Measurements from ENCODE around the gene TCF7L1.
"Not testable (repeated sequence)": the region's sequence is repeated elsewhere in the genome, so short reads cannot be mapped to it uniquely, and the experiment has no call there.

The TCF7L1 gene, protein sequence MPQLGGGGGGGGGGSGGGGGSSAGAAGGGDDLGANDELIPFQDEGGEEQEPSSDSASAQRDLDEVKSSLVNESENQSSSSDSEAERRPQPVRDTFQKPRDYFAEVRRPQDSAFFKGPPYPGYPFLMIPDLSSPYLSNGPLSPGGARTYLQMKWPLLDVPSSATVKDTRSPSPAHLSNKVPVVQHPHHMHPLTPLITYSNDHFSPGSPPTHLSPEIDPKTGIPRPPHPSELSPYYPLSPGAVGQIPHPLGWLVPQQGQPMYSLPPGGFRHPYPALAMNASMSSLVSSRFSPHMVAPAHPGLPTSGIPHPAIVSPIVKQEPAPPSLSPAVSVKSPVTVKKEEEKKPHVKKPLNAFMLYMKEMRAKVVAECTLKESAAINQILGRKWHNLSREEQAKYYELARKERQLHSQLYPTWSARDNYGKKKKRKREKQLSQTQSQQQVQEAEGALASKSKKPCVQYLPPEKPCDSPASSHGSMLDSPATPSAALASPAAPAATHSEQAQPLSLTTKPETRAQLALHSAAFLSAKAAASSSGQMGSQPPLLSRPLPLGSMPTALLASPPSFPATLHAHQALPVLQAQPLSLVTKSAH

GRCh38 chr2:85132834-85133637 is at the start of gene TCF7L1:
Gene TCF7L1 (plus strand): TSS chr2:85133392. CDS start chr2:85133685, 293 bp downstream.
- peak; percentile 94 for DNase-seq (ENCODE audit: insufficient read length, low spot score)
- FAIRE-seq: peak; percentile 97

GRCh38 chr2:85085563-85085962 is 47.6 kb upstream of the TCF7L1 start:
- FAIRE-seq (no peak), DNase-seq (ENCODE audit: insufficient read length, low spot score) (no peak)

DNA sequence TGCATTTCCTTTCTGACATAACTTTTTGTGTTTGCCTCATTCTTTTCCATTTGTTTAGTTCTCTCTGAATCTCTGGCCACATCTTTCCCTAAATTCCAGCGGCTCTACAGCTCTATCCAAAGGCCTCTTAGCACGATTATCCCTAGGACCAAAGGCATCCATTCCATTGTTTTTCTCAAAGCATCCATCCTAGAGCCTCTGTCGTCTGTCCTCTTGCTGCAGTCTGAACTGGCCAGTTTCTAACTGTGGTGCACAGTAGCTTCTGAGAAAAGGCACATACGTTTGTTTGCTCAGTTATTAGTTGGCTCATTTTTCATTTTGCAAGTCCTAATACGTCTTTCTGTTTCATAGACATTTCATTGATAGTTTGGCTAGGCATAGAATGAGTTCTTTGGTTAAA is 45.7 kb upstream of the TCF7L1 start:
- no peak for DNase-seq (ENCODE audit: insufficient read length, low spot score)
- no peak for FAIRE-seq

- no peak for DNase-seq (ENCODE audit: insufficient read length, low spot score)
- no peak for FAIRE-seq
Observed at GRCh38 chr2:85088921-85089320, 44.3 kb upstream of the TCF7L1 start.

GRCh38 chr2:85089585-85089984 is 43.6 kb upstream of the TCF7L1 start:
- no peak for DNase-seq (ENCODE audit: insufficient read length, low spot score)
- no peak for FAIRE-seq

DNA sequence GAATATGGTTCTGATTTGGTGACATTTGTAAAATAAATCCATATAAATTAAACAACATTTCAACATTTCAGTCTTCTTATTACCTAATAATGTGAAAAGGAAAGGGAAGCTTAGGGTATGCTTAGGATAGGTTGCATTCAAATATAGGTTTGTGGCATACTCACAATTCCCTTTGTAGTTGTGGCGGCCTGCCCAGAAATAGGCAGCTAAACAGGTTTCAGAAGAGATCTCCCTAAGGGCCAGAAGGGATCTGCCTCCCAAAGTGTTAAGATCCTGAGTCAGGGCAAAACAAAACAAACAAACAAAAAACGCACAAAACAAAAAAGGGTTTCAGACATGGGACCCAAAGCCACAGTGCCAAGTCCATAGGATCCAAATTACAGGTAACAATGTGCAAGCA is 41.4 kb upstream of the TCF7L1 start:
- DNase-seq (ENCODE audit: insufficient read length, low spot score) (no peak), FAIRE-seq (no peak)

DNA sequence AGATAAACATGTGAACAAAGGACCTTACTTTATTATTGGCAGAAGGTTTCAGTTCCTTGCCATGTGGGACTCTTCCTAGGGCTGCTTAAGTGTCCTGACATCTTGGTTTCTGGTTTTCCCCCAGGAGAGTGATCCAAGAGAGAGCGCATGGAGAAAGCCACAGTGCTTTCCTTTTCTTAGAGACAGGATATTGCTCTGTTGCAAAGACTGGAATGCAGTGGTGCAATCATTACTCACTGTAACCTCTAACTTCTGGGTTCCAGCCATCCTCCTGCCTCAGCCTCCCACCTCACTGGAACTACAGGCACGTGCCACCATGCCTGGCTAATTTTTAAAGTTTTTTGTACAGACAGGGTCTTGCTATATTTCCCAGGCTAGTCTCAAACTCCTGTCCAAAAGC is 38.1 kb upstream of the TCF7L1 start:
- DNase-seq (ENCODE audit: insufficient read length, low spot score) (no peak), FAIRE-seq (no peak)

DNA sequence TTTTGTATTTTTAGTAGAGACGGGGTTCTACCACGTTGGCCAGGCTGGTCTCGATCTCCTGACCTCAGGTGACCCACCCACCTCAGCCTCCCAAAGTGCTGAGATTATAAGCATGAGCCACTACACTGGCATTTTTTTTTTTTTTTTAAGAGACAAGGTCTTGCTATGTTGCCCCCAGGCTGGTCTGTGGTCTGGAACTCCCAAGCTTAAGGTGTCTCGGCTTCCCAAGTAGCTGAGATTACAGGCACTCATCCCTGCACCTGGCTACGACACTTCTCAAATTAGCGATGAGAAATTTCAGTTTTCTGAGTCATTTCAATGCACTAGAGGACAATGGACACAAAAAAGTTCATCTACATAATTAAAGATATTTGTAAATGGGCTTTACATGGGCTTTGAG is 36.6 kb upstream of the TCF7L1 start:
- DNase-seq (ENCODE audit: insufficient read length, low spot score) (no peak), FAIRE-seq (peak; percentile 16)

- DNase-seq (ENCODE audit: insufficient read length, low spot score) (no peak), FAIRE-seq (no peak)
Observed at GRCh38 chr2:85104228-85104627, 29.0 kb upstream of the TCF7L1 start.

DNA sequence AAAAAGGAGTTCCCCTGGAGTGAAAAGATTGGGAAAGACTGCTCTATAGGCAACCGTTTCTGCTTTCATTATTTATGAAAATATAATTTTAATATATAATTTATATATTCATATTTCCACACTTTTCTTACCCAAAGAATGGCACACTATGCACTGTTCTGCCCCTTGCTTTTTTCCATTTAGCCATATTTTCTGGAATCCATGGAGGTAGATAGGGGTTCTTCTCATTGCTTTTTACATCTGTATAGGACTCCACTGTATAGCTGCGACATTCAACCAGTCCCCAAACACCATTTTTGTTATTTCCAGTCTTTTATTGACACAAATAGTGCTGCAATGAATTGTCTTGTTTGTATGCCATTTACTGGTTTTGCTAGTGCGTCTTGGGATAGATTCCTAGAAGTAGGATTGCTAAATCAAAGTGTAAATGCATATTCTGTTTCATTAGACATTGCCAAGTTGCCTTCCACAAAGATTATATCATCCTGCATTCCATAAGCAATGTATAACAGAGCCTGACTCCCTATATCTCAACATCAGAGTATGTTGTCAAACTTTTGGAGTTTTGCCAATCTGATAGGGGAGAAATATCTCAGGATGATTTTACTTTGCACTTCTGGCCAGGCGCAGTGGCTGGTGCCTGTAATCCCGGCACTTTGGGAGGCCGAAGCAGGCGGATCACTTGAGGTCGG is 26.6 kb upstream of the TCF7L1 start:
- FAIRE-seq: peak; percentile 76
- peak; percentile 73 for DNase-seq (ENCODE audit: insufficient read length, low spot score)

GRCh38 chr2:85110991-85111560 is 22.1 kb upstream of the TCF7L1 start:
- FAIRE-seq: no peak
- no peak for DNase-seq (ENCODE audit: insufficient read length, low spot score)

GRCh38 chr2:85111819-85112281 is 21.3 kb upstream of the TCF7L1 start:
- FAIRE-seq: no peak
- no peak for DNase-seq (ENCODE audit: insufficient read length, low spot score)

DNA sequence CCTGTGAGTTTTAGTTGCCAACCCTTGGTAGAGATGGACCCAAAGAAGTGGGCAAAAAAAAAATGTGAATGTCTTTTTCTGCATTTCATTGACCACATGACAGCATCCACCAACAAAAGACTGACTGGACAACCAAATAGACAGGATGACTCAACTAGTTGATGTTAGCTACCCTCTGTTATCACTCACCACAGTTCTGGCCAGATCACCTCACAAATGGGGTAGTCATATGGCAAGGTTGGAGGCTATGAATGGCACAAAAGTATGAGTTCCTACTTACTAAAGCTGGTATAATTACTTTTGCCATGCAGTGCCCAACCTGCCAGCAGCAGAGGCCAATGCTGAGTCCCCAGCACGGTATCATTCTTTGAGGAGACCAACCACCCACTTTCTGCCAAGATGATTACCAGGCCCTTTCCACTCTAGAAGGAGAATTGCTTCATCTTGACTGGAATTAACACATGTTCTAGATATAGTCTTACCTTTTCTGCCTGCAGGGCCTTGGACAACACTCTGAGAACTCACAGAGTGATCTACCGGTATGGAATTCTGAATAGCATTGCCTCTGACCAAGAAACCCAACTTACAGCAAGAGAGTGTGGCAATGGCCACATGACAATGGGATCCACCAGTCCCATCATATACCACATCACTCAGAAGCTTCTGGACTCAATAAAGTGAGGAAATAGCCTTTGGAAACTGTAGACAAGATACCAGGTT is 20.1 kb upstream of the TCF7L1 start:
- DNase-seq (ENCODE audit: insufficient read length, low spot score) (no peak), FAIRE-seq (no peak)

GRCh38 chr2:85114586-85115330 is 18.4 kb upstream of the TCF7L1 start:
- DNase-seq (ENCODE audit: insufficient read length, low spot score): no peak
- no peak for FAIRE-seq

GRCh38 chr2:85116207-85116606 is 17.0 kb upstream of the TCF7L1 start:
- DNase-seq (ENCODE audit: insufficient read length, low spot score): no peak
- FAIRE-seq: no peak

DNA sequence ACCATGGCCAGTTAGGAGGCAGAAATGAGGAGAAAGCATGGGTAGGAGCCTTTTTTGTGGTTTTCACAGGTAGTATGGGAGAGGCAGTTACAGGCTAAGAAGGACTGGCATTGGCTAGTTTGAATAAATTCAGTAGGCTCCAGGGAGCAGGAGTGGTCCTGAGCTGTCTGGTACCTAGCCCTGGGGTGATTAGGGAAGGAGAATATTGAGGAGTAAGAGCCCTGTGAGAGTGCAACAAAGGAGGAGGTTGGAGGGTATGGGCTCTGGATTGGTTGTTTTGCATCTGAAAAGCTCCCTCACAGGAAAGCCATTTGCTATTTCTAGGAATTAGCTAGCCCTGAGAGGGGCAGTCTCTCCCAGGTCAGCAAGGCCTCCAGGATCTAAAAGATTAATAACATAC is 13.3 kb upstream of the TCF7L1 start:
- DNase-seq (ENCODE audit: insufficient read length, low spot score) (no peak), FAIRE-seq (peak; percentile 55)

- no peak for FAIRE-seq
- DNase-seq (ENCODE audit: insufficient read length, low spot score): no peak
Observed at GRCh38 chr2:85120363-85120762, 12.8 kb upstream of the TCF7L1 start.

DNA sequence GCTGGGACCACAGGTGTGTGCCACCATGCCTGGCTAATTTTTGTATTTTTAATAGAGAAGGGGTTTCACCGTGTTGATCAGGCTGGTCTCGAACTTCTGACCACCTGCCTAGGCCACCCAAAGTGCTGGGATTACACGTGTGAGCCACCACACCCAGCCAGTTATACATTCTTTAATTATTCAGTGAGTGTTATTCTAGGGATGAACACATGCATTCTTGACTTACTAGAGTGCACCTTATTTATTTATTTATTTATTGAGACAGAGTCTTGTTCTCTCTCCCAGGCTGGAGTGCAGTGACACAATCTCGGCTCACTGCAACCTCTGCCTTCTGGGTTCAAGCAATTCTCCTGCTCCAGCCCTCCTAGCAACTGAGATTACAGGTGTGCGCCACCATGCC is 6.7 kb upstream of the TCF7L1 start:
- not testable (repeated sequence) for FAIRE-seq; DNase-seq (ENCODE audit: insufficient read length, low spot score)

- FAIRE-seq: no peak
- DNase-seq (ENCODE audit: insufficient read length, low spot score): no peak
Observed at GRCh38 chr2:85129861-85130260, 3.3 kb upstream of the TCF7L1 start.

All from HTR-8/SVneo (cell line).